GM18519 (cell line): Measurements from ENCODE around the gene C10orf71.

Experiments used
- ATAC-seq: cut with Tn5 transposase; IDR thresholded peaks from one replicate; pipeline ENCODE4 v1.9.1; 2021; ENCODE audit warnings: mild to moderate bottlenecking, moderate library complexity; ENCODE audit not compliant: unreplicated experiment, low FRiP score

Gene C10orf71

DNA sequence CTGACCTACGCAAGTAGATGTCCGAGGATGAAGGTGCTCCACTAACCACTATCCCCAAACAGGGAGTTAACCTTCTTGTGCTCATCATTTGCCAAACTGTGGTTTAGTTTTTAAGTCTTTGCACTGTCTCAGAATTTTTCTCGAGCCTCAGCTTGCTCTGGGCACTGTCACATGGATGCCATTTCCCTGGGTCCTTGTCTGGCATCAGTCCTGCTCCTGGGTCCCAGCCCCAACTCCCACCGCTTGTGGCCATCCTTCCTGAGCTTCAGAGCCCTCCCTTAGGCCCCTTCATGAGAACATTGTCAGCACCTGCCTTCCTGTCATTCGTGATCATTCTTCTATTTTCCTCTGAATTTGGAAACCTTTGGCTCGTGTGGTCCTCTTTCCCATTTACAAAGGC lies 33.8 kb downstream of the C10orf71 start:
- ATAC-seq: no peak

- no peak for ATAC-seq
These were observed 34.2 kb downstream of the C10orf71 start for GRCh38 chr10:49333192-49333591.

DNA sequence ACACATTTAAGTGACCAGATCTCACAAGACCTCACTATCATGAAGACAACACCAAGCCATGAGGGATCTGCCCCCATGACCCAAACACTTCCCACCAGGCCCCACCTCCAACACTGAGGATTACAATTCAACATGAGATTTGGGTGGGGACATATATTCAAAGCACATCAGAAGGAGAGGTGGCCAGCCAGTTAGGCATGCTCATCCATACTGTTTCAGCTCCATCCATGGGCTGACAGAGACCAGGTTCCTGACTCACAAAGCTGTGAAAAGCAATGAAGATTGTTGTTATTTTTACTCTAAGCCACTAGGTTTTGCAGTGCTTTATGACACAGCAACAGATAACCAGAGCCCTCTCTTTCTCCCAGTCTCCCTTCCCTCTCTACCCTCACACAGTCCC lies 36.0 kb downstream of the C10orf71 start:
- ATAC-seq: no peak

- no peak for ATAC-seq
These were observed 36.5 kb downstream of the C10orf71 start for GRCh38 chr10:49335364-49335972.

GRCh38 chr10:49338604-49339003 lies 39.6 kb downstream of the C10orf71 start:
- no peak for ATAC-seq

- ATAC-seq: no peak
These were observed 45.9 kb downstream of the C10orf71 start for GRCh38 chr10:49344840-49345239.

- no peak for ATAC-seq
These were observed 48.4 kb downstream of the C10orf71 start for GRCh38 chr10:49347342-49347741.

DNA sequence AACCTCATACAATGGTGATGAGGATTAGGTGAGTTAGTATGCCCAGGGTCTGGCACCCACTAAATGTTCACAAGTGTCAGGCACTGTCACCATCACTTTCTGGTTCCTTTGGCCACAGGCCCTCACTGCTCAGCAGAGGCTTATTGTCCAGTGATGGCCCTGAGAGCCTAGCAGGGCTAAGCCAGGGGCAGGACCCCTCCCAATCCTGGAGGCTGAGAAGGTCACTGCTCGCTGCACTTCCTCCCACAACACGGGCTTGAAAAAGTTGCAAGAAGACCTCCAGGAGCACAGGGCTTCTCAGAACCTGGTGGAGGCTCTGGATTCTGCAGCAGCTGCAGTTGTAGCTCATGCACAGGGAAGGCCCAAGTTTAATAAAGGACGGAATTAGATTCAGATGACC lies 48.9 kb downstream of the C10orf71 start:
- no peak for ATAC-seq

DNA sequence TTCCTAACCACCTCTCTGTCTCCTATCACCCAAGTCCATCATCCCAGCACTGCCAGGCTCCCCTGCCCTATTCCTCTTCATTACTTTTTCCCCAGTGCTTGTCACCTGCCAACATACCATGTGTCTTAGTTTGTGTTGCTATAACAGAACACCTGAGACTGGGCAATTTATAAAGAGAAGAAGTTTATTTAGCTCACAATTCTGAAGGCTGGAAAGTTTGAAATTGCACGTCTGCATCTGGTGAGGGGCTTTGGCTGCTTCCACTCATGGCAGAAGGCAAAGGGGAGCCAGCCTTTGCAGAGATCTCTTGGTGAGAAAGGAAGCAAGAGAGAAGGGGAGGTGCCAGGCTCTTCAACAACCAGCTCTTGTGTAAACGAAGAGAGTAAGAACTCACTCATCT lies 49.6 kb downstream of the C10orf71 start:
- no peak for ATAC-seq

DNA sequence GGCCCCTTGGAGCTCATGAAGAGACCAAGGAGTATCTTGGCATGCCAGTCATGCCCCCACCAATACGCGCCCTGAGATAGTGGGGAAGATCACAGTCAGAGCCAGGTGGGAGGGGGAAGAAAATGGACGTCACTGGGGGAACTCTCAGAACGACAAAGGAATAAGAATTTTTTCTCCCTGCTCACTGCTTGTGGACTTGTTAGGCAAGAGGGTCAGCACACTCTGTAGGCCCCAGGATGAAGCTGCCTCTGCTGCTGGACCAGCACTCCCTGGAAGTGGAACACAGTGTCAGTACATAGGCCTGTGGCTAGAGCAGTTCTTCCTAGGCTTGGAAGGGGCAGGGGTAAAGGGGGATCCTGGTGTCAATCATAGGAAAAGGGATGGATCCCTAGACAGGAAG lies 50.4 kb downstream of the C10orf71 start:
- no peak for ATAC-seq

- ATAC-seq: no peak
These were observed 51.2 kb downstream of the C10orf71 start for GRCh38 chr10:49350138-49350537.

- ATAC-seq: no peak
These were observed 52.0 kb downstream of the C10orf71 start for GRCh38 chr10:49350846-49351532.

GRCh38 chr10:49351669-49352068 lies 52.7 kb downstream of the C10orf71 start:
- no peak for ATAC-seq

- ATAC-seq: no peak
These were observed 53.4 kb downstream of the C10orf71 start for GRCh38 chr10:49352323-49352722.

GRCh38 chr10:49353026-49353894 lies 54.3 kb downstream of the C10orf71 start:
- ATAC-seq: no peak

DNA sequence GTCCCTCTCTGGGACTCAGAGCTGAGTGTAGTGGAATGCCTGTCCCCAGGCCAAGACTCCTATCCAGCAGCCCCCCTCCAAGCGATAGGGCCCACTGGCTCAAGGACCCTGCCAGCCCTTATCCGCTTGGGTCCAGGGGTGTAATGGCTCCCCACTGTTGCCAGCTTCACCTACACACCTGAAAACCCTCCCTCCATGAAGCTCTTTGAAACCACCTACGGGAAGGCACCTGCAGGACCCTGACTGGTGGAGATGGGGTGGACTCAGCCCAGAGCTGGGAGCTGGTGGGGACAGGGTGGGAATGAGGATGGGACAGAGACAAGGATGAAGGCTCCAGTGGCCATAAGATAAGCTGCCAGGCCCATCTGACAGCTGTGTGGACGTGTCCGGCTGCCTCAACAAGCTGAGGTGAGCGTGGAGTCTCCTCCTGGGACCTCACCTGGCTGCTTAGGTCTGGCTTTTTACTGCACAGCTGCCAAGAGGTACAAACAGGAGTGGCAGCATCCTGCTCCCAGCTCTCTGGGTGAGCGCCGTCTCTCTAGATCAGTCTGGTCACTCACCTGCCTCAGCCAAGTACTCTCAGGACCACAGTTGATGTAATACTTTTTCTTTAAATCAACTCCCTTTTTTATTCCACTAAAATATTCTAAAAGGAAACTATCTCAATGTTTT lies 55.1 kb downstream of the C10orf71 start:
- no peak for ATAC-seq

DNA sequence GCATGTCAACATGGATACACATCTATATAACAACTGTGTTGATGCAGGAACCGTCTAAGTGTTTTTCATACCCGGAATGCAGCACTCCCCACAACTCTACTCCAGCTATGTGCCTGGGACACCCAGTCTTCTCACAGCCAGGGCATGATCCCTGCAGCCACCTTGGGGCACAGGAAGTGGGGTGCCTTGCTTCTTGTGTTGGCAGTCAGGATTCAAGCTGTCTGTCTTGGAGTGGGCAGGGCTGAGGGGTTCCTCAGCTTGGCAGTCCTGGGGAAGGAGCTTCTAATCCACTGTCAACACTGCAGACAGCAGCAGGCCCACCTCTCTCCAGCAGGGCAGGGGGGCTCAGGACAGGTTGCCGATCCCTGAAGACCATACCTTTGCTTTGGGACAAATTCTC lies 55.6 kb downstream of the C10orf71 start:
- no peak for ATAC-seq

DNA sequence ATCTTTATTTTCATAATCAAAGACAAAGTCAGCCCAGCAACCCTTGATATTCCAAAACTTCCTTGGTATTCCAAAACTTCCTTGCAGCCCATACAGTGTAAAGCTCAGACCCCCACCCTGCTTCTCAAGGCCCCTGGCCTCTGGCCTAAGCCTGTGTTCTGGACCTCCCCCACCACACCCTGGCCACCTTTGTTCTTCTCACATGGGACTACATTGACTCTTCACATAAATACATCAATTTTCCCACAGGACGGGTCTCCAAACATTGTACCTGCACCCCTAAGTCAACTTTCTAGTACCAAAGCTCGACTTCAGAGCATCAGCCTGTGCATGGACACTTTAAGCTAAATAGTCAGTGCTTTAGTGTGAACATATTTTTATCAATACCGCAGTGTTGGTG lies 56.3 kb downstream of the C10orf71 start:
- no peak for ATAC-seq

- no peak for ATAC-seq
These were observed 57.2 kb downstream of the C10orf71 start for GRCh38 chr10:49356181-49356580.

DNA sequence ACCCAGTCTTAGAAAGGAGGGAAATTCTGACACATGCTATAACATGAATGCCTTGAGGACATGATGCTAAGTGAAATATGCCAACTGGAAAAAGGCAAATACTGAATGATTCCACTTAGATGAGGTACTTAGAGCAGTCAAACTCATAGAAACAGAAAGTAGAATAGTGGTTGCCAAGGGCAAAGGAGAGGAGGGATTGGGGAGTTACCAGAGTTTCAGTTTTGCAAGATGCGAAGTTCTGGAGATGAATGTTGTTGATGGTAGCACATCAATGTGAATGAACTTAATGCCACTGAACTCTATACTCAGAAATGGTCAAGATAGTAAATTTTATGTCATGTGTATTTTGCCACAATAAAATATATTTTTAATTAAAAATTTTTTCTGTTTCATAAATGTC lies 58.0 kb downstream of the C10orf71 start:
- no peak for ATAC-seq

DNA sequence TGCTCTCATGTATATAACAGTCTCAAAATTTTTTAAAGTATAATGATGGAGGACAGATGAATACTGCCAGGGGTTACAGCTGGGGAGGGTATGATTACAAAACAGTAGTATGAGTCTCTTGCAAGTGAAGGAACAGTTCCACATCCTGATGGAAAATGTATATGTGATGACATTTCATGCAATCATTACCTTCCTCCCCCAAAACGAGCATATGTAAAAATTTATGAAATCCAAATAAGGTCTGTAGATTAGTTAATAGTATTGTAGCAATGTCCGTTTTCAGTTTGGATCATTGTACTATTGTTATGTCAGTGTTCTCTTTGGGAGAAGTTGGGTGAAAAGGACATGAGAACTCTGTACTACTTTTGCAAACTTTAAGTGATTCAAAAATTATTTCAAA lies 58.9 kb downstream of the C10orf71 start:
- no peak for ATAC-seq
